ENCODE results near the gene GRK5.

Gene GRK5

GRCh38 chr10:119355930-119356329 lies 148.6 kb downstream of the GRK5 start:
- no peak overlapping the region for H3K56ac ChIP-seq (ENCODE audit: low read length)
- H2AK5ac ChIP-seq (ENCODE audit: low read length): no peak overlapping the region
- H3K27ac ChIP-seq (ENCODE audit: low read depth, low read length): no peak overlapping the region
- H3K4me1 ChIP-seq (ENCODE audit: control insufficient read depth, low read depth, low read length): no peaks in the 10 kb centered on the region
- no peak overlapping the region for H3K23ac ChIP-seq (ENCODE audit: low read length)
- H3K4ac ChIP-seq (ENCODE audit: low read depth, low read length): no peak overlapping the region
- no peak overlapping the region for H3K18ac ChIP-seq (ENCODE audit: low read length)
- no peak overlapping the region for H3K4me2 ChIP-seq (ENCODE audit: low read length)
- no peak overlapping the region for H3K9ac ChIP-seq (ENCODE audit: low read length)
- H3K27me3 ChIP-seq (ENCODE audit: insufficient read depth, low read length, poor library complexity): no peaks in the 10 kb centered on the region
- no peak overlapping the region for H4K5ac ChIP-seq (ENCODE audit: low read length)
- DNase-seq: peak; percentile 48
- H3K36me3 ChIP-seq (ENCODE audit: control insufficient read depth, insufficient read depth, low read length): no peaks in the 10 kb centered on the region
- no peaks in the 10 kb centered on the region for H3K79me1 ChIP-seq (ENCODE audit: low read length)
- no peak overlapping the region for H3K4me3 ChIP-seq (ENCODE audit: low read length)
- H3K79me2 ChIP-seq (ENCODE audit: control insufficient read depth, insufficient read depth, low read length): no peaks in the 10 kb centered on the region
- H4K8ac ChIP-seq (ENCODE audit: low read depth, low read length): no peak overlapping the region
- WGBS (ENCODE audit: extremely low coverage, insufficient coverage, low lambda C conversion rate): no CpG with 5 or more reads among the region's 2 CpGs
- H2BK5ac ChIP-seq (ENCODE audit: low read length): no peak overlapping the region
- H2BK120ac ChIP-seq (ENCODE audit: low read depth, low read length): no peak overlapping the region
- no peak overlapping the region for H2BK15ac ChIP-seq (replicated peaks; ENCODE audit: low read depth)

GRCh38 chr10:119357412-119358151 lies 150.2 kb downstream of the GRK5 start:
- no peak overlapping the region for H2BK5ac ChIP-seq (ENCODE audit: low read length)
- H2BK120ac ChIP-seq (ENCODE audit: low read depth, low read length): no peak overlapping the region
- no peak overlapping the region for H2BK15ac ChIP-seq (replicated peaks; ENCODE audit: low read depth)
- no peak overlapping the region for H4K5ac ChIP-seq (ENCODE audit: low read length)
- no peak overlapping the region for H3K56ac ChIP-seq (ENCODE audit: low read length)
- H3K4me3 ChIP-seq (ENCODE audit: low read length): no peak overlapping the region
- H3K18ac ChIP-seq (ENCODE audit: low read length): no peak overlapping the region
- WGBS (ENCODE audit: extremely low coverage, insufficient coverage, low lambda C conversion rate): no CpG with 5 or more reads among the region's 14 CpGs
- H4K8ac ChIP-seq (ENCODE audit: low read depth, low read length): no peak overlapping the region
- no peaks in the 10 kb centered on the region for H3K36me3 ChIP-seq (ENCODE audit: control insufficient read depth, insufficient read depth, low read length)
- H3K23ac ChIP-seq (ENCODE audit: low read length): no peak overlapping the region
- no peak overlapping the region for H3K4me2 ChIP-seq (ENCODE audit: low read length)
- H3K4me1 ChIP-seq (ENCODE audit: control insufficient read depth, low read depth, low read length): no peaks in the 10 kb centered on the region
- H3K27ac ChIP-seq (ENCODE audit: low read depth, low read length): no peak overlapping the region
- H2AK5ac ChIP-seq (ENCODE audit: low read length): no peak overlapping the region
- DNase-seq: no peak
- no peaks in the 10 kb centered on the region for H3K79me1 ChIP-seq (ENCODE audit: low read length)
- no peaks in the 10 kb centered on the region for H3K27me3 ChIP-seq (ENCODE audit: insufficient read depth, low read length, poor library complexity)
- H3K79me2 ChIP-seq (ENCODE audit: control insufficient read depth, insufficient read depth, low read length): no peaks in the 10 kb centered on the region
- H3K9ac ChIP-seq (ENCODE audit: low read length): no peak overlapping the region
- no peak overlapping the region for H3K4ac ChIP-seq (ENCODE audit: low read depth, low read length)

- no CpG with 5 or more reads among the region's 6 CpGs for WGBS (ENCODE audit: extremely low coverage, insufficient coverage, low lambda C conversion rate)
- no peak overlapping the region for H3K56ac ChIP-seq (ENCODE audit: low read length)
- H3K27ac ChIP-seq (ENCODE audit: low read depth, low read length): no peak overlapping the region
- H3K9ac ChIP-seq (ENCODE audit: low read length): no peak overlapping the region
- H2BK15ac ChIP-seq (replicated peaks; ENCODE audit: low read depth): no peak overlapping the region
- no peaks in the 10 kb centered on the region for H3K79me1 ChIP-seq (ENCODE audit: low read length)
- no peaks in the 10 kb centered on the region for H3K36me3 ChIP-seq (ENCODE audit: control insufficient read depth, insufficient read depth, low read length)
- H4K5ac ChIP-seq (ENCODE audit: low read length): no peak overlapping the region
- H4K8ac ChIP-seq (ENCODE audit: low read depth, low read length): no peak overlapping the region
- no peak overlapping the region for H3K4me3 ChIP-seq (ENCODE audit: low read length)
- H3K79me2 ChIP-seq (ENCODE audit: control insufficient read depth, insufficient read depth, low read length): no peaks in the 10 kb centered on the region
- no peak overlapping the region for H3K4me2 ChIP-seq (ENCODE audit: low read length)
- no peak overlapping the region for H2BK120ac ChIP-seq (ENCODE audit: low read depth, low read length)
- H2AK5ac ChIP-seq (ENCODE audit: low read length): no peak overlapping the region
- H3K23ac ChIP-seq (ENCODE audit: low read length): no peak overlapping the region
- DNase-seq: no peak
- H3K4ac ChIP-seq (ENCODE audit: low read depth, low read length): no peak overlapping the region
- H3K18ac ChIP-seq (ENCODE audit: low read length): no peak overlapping the region
- no peaks in the 10 kb centered on the region for H3K4me1 ChIP-seq (ENCODE audit: control insufficient read depth, low read depth, low read length)
- no peak overlapping the region for H2BK5ac ChIP-seq (ENCODE audit: low read length)
- H3K27me3 ChIP-seq (ENCODE audit: insufficient read depth, low read length, poor library complexity): no peaks in the 10 kb centered on the region
Observed at GRCh38 chr10:119358152-119358512, 150.8 kb downstream of the GRK5 start.

GRCh38 chr10:119358567-119358966 lies 151.2 kb downstream of the GRK5 start:
- no peak overlapping the region for H2BK15ac ChIP-seq (replicated peaks; ENCODE audit: low read depth)
- no peaks in the 10 kb centered on the region for H3K4me1 ChIP-seq (ENCODE audit: control insufficient read depth, low read depth, low read length)
- no peak overlapping the region for H4K8ac ChIP-seq (ENCODE audit: low read depth, low read length)
- H3K27ac ChIP-seq (ENCODE audit: low read depth, low read length): no peak overlapping the region
- no peaks in the 10 kb centered on the region for H3K36me3 ChIP-seq (ENCODE audit: control insufficient read depth, insufficient read depth, low read length)
- H3K18ac ChIP-seq (ENCODE audit: low read length): no peak overlapping the region
- H3K27me3 ChIP-seq (ENCODE audit: insufficient read depth, low read length, poor library complexity): no peaks in the 10 kb centered on the region
- H2BK120ac ChIP-seq (ENCODE audit: low read depth, low read length): no peak overlapping the region
- no peaks in the 10 kb centered on the region for H3K79me2 ChIP-seq (ENCODE audit: control insufficient read depth, insufficient read depth, low read length)
- no peaks in the 10 kb centered on the region for H3K79me1 ChIP-seq (ENCODE audit: low read length)
- H3K4ac ChIP-seq (ENCODE audit: low read depth, low read length): no peak overlapping the region
- H2AK5ac ChIP-seq (ENCODE audit: low read length): no peak overlapping the region
- H3K9ac ChIP-seq (ENCODE audit: low read length): no peak overlapping the region
- H4K5ac ChIP-seq (ENCODE audit: low read length): no peak overlapping the region
- no peak overlapping the region for H2BK5ac ChIP-seq (ENCODE audit: low read length)
- H3K56ac ChIP-seq (ENCODE audit: low read length): no peak overlapping the region
- WGBS (ENCODE audit: extremely low coverage, insufficient coverage, low lambda C conversion rate): no CpG with 5 or more reads among the region's 2 CpGs
- H3K4me3 ChIP-seq (ENCODE audit: low read length): no peak overlapping the region
- H3K4me2 ChIP-seq (ENCODE audit: low read length): no peak overlapping the region
- no peak for DNase-seq
- H3K23ac ChIP-seq (ENCODE audit: low read length): no peak overlapping the region

- Histone ChIP-seq H3K27me3 (ENCODE audit: insufficient read depth, low read length, poor library complexity) (no peaks in the 10 kb centered on the region), H3K4ac (ENCODE audit: low read depth, low read length) (no peak overlapping the region), H3K18ac (ENCODE audit: low read length) (no peak overlapping the region), H2BK120ac (ENCODE audit: low read depth, low read length) (no peak overlapping the region), H4K8ac (ENCODE audit: low read depth, low read length) (no peak overlapping the region), H3K36me3 (ENCODE audit: control insufficient read depth, insufficient read depth, low read length) (no peaks in the 10 kb centered on the region), H2BK5ac (ENCODE audit: low read length) (no peak overlapping the region), H3K4me3 (ENCODE audit: low read length) (no peak overlapping the region), H3K4me1 (ENCODE audit: control insufficient read depth, low read depth, low read length) (no peaks in the 10 kb centered on the region), H3K27ac (ENCODE audit: low read depth, low read length) (no peak overlapping the region), H3K23ac (ENCODE audit: low read length) (no peak overlapping the region), H4K5ac (ENCODE audit: low read length) (no peak overlapping the region), H2AK5ac (ENCODE audit: low read length) (no peak overlapping the region), H3K79me1 (ENCODE audit: low read length) (no peaks in the 10 kb centered on the region), H3K9ac (ENCODE audit: low read length) (no peak overlapping the region), H2BK15ac (replicated peaks; ENCODE audit: low read depth) (no peak overlapping the region), H3K79me2 (ENCODE audit: control insufficient read depth, insufficient read depth, low read length) (no peaks in the 10 kb centered on the region), H3K56ac (ENCODE audit: low read length) (no peak overlapping the region), H3K4me2 (ENCODE audit: low read length) (no peak overlapping the region)
- no peak for DNase-seq
- WGBS (ENCODE audit: extremely low coverage, insufficient coverage, low lambda C conversion rate): no CpG with 5 or more reads among the region's 4 CpGs
Observed at GRCh38 chr10:119359025-119359424, 151.7 kb downstream of the GRK5 start.

Measured in mesendoderm (in vitro differentiated cells).